GM06990 (cell line): ENCODE results near the gene CUL5.

Experiments used
- DNase-seq: peaks from one replicate; pipeline ENCODE4 v3.0.0-alpha.2; 2011; ENCODE audit not compliant: insufficient read length; ENCODE audit errors: extremely low read depth
- H3K27me3 ChIP-seq: replicated peaks from 2 replicates; pipeline ENCODE4 v1.6.0; 2011; ENCODE audit warnings: low read length; ENCODE audit not compliant: control insufficient read depth, insufficient read depth
- H3K36me3 ChIP-seq: 2 replicates; pipeline ENCODE4 v1.5.1; 2011; ENCODE audit warnings: low read length; ENCODE audit not compliant: control insufficient read depth, insufficient read depth
- H3K4me3 ChIP-seq: replicated peaks from 2 replicates; pipeline ENCODE4 v1.5.1; 2011; ENCODE audit warnings: low read depth, mild to moderate bottlenecking, control low read depth, low read length
- TF ChIP-seq, protein P1 (sequence below): IDR thresholded peaks from 2 replicates; pipeline ENCODE4 v1.5.1; 2011; ENCODE audit warnings: low read length, control low read depth, mild to moderate bottlenecking, inconsistent platforms; ENCODE audit not compliant: insufficient read depth, poor library complexity, severe bottlenecking

The CUL5 gene

GRCh38 chr11:108008656-108009496 lies at the start of gene CUL5:
CUL5 (plus strand) TSS chr11:108008898; CDS start chr11:108009349, 451 bp downstream.
- H3K36me3 ChIP-seq = no peaks in the 10 kb centered on the region; the same call in 1 of the 2 replicates
- TF ChIP-seq, protein P1, sequence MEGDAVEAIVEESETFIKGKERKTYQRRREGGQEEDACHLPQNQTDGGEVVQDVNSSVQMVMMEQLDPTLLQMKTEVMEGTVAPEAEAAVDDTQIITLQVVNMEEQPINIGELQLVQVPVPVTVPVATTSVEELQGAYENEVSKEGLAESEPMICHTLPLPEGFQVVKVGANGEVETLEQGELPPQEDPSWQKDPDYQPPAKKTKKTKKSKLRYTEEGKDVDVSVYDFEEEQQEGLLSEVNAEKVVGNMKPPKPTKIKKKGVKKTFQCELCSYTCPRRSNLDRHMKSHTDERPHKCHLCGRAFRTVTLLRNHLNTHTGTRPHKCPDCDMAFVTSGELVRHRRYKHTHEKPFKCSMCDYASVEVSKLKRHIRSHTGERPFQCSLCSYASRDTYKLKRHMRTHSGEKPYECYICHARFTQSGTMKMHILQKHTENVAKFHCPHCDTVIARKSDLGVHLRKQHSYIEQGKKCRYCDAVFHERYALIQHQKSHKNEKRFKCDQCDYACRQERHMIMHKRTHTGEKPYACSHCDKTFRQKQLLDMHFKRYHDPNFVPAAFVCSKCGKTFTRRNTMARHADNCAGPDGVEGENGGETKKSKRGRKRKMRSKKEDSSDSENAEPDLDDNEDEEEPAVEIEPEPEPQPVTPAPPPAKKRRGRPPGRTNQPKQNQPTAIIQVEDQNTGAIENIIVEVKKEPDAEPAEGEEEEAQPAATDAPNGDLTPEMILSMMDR = peak; percentile 92
- H3K27me3 ChIP-seq = no peaks in the 10 kb centered on the region
- DNase-seq = peak; percentile 94
- peak within 1 kb of the TSS; percentile 76 for H3K4me3 ChIP-seq

GRCh38 chr11:107961480-107961879 lies 47.2 kb upstream of the CUL5 start:
- no peaks in the 10 kb centered on the region for H3K27me3 ChIP-seq
- TF ChIP-seq, protein P1 = no peak
- no peak for DNase-seq
- no peaks in the 10 kb centered on the region; the same call in 1 of the 2 replicates for H3K36me3 ChIP-seq
- no peak overlapping the region for H3K4me3 ChIP-seq

- no peak for DNase-seq
Observed at GRCh38 chr11:107962181-107962580, 46.5 kb upstream of the CUL5 start.

GRCh38 chr11:107963091-107963490 lies 45.6 kb upstream of the CUL5 start:
- no peaks in the 10 kb centered on the region; the same call in 1 of the 2 replicates for H3K36me3 ChIP-seq
- no peak for DNase-seq
- H3K4me3 ChIP-seq = no peak overlapping the region
- TF ChIP-seq, protein P1 = no peak
- H3K27me3 ChIP-seq = no peaks in the 10 kb centered on the region

More at GRCh38 chr11:107962181-107962580, 46.5 kb upstream of the CUL5 start:
- Histone ChIP-seq H3K4me3 (no peak overlapping the region), H3K27me3 (no peaks in the 10 kb centered on the region), H3K36me3 (no peaks in the 10 kb centered on the region; the same call in 1 of the 2 replicates)
- TF ChIP-seq, protein P1 = no peak

- TF ChIP-seq, protein P1 = no peak
- Histone ChIP-seq H3K4me3 (no peak overlapping the region), H3K27me3 (no peaks in the 10 kb centered on the region), H3K36me3 (no peaks in the 10 kb centered on the region)
- no peak for DNase-seq
Observed at GRCh38 chr11:107969219-107969618, 39.5 kb upstream of the CUL5 start.
